ENCODE results near the gene STAT5A. TPM values are rescaled to one million over a fixed set of nuclear protein-coding genes. Genes with fewer than 3 reads are reported as not detected.

Gene STAT5A
- polyA plus RNA-seq, 1 experiment = 5.3 TPM

DNA sequence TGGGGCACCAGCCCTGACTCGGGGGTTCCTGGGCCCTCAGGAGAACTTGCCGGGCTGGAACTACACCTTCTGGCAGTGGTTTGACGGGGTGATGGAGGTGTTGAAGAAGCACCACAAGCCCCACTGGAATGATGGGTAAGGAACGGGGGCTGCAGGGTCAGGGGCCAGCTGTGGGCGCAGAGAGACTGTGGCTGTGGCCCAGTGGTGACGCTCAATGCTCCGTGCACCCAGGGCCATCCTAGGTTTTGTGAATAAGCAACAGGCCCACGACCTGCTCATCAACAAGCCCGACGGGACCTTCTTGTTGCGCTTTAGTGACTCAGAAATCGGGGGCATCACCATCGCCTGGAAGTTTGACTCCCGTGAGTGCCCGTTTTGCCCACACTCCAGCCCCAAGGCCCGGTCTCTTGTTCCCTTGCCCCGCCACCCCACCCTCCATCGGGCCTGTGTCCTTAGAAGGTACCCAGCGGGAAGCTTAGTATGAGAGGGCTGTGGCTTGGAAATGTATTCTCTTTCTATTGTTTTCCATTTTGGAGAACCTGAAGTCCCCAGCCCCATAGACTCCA is 19.1 kb downstream of the STAT5A start:
- POLR2A ChIA-PET = no interaction called here
- CTCF ChIA-PET = no interaction called here
- no peak for DNase-seq (ENCODE audit: low read depth, low spot score)
- no peak for TF ChIP-seq CTCF (IDR thresholded peaks at IDR 0.05; ENCODE audit: low read depth, low read length)
- Histone ChIP-seq H3K27me3 (ENCODE audit: control insufficient read depth, insufficient read depth, low read length) (no peaks in the 10 kb centered on the region), H3K4me3 (ENCODE audit: low read depth, low read length) (no peak overlapping the region), H3K27ac (ENCODE audit: low read depth, low read length) (no peak overlapping the region), H3K9me3 (ENCODE audit: control insufficient read depth, insufficient read depth, low read length) (no peaks in the 10 kb centered on the region)

DNA sequence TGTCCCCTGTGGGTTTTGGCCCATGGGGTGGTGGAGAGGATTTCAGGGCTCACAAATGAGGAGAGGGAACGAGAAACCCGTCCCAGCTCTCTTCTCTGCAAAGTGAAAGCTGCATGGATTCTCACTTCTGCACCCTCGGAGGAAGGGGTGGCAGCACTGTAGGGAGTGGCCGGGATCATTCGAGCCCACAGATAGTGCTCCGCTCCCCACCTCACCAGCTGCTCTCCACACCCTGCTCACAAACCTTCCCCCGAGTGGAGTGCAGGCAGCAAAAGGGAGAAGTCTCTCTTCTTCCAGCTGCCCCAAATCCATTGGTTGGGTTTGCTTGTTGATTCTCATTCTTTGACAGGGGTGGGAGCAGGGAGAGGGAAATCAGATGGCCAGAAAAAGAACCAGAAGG is 20.1 kb downstream of the STAT5A start:
- Histone ChIP-seq H3K9me3 (ENCODE audit: control insufficient read depth, insufficient read depth, low read length) (no peaks in the 10 kb centered on the region), H3K27me3 (ENCODE audit: control insufficient read depth, insufficient read depth, low read length) (no peaks in the 10 kb centered on the region), H3K27ac (ENCODE audit: low read depth, low read length) (no peak overlapping the region), H3K4me3 (ENCODE audit: low read depth, low read length) (no peak overlapping the region)
- no peak for DNase-seq (ENCODE audit: low read depth, low spot score)
- TF ChIP-seq CTCF (IDR thresholded peaks at IDR 0.05; ENCODE audit: low read depth, low read length) = no peak
- ChIA-PET CTCF (interaction anchor here (0.6 to 4.7 kb wide), 2 partner anchors 33 to 86 kb away, joined by 3 to 24 read pairs; no protein-coding TSS in a partner anchor), POLR2A (interaction anchor here (1.1 kb wide), 1 partner anchor 23 kb away, joined by 5 read pairs; no protein-coding TSS in a partner anchor)

DNA sequence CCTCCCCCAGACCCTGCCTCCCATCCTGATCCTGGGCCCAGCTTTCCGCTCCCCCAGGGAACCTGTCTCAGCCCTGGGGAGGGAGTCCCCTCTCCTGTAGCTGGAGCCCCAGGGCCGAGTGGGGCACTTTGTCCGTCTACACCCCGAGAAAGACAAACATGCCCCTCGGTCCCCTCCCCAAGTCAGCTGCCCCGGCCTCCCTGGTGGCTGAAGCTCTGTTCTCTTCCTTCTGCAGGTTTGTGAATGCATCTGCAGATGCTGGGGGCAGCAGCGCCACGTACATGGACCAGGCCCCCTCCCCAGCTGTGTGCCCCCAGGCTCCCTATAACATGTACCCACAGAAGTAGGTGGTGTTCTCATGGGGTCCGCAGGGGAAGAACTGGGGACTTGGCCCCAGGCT is 20.8 kb downstream of the STAT5A start:
- no peak for TF ChIP-seq CTCF (IDR thresholded peaks at IDR 0.05; ENCODE audit: low read depth, low read length)
- H3K4me3 ChIP-seq (ENCODE audit: low read depth, low read length) = no peak overlapping the region
- H3K27me3 ChIP-seq (ENCODE audit: control insufficient read depth, insufficient read depth, low read length) = no peaks in the 10 kb centered on the region
- no peak for DNase-seq (ENCODE audit: low read depth, low spot score)
- no peak overlapping the region for H3K27ac ChIP-seq (ENCODE audit: low read depth, low read length)
- ChIA-PET POLR2A (interaction anchor here (0.6 to 1.1 kb wide), 2 partner anchors 23 to 216 kb away, joined by 3 to 5 read pairs; no protein-coding TSS in a partner anchor), CTCF (interaction anchor here (0.9 to 4.7 kb wide), 3 partner anchors 15 to 97 kb away, joined by 3 to 24 read pairs (median 3); no protein-coding TSS in a partner anchor)
- no peaks in the 10 kb centered on the region for H3K9me3 ChIP-seq (ENCODE audit: control insufficient read depth, insufficient read depth, low read length)

GRCh38 chr17:42309986-42310786 is 21.9 kb downstream of the STAT5A start:
- POLR2A ChIA-PET = interaction anchor here (0.6 to 0.8 kb wide), 2 partner anchors 8 to 215 kb away, joined by 3 to 4 read pairs; no protein-coding TSS in a partner anchor
- 0 out of 2 replicates have a peak, but pooled peaks have one; percentile 3 for TF ChIP-seq CTCF (IDR thresholded peaks at IDR 0.05; ENCODE audit: low read depth, low read length)
- CTCF ChIA-PET = interaction anchor here (0.9 to 4.7 kb wide), 5 partner anchors 14 to 217 kb away, joined by 3 to 24 read pairs (median 11); no protein-coding TSS in a partner anchor
- no peak for DNase-seq (ENCODE audit: low read depth, low spot score)
- no peak overlapping the region for H3K27ac ChIP-seq (ENCODE audit: low read depth, low read length)
- H3K27me3 ChIP-seq (ENCODE audit: control insufficient read depth, insufficient read depth, low read length) = no peaks in the 10 kb centered on the region
- H3K9me3 ChIP-seq (ENCODE audit: control insufficient read depth, insufficient read depth, low read length) = no peaks in the 10 kb centered on the region
- H3K4me3 ChIP-seq (ENCODE audit: low read depth, low read length) = no peak overlapping the region
